SW480 (cell line): ENCODE measurements around the gene ADAMTS13.

ENCODE experiments used
- DNase-seq: peaks from one replicate; pipeline ENCODE4 v3.0.0-alpha.2; 2016; ENCODE audit warnings: low spot score

ADAMTS13 gene

DNA sequence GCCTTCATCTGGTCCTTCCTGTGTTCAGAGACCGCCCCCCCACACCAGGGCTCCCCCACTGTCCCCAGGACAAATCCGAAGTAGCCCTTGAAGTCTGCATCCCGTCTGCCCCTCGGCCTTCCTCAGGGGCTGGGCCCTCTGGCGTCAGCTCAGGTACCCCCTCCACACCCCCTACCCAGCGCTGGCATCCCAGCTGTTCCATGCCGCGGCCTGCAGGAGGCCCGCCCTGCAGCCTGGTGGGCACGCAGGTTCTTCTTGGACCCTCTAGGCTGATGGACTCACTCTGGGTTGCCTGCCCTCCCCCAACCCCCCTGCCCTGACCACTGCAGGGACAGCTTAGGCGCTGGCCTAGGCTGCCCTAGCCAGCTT is 50.1 kb downstream of the ADAMTS13 start:
- no peak for DNase-seq

DNA sequence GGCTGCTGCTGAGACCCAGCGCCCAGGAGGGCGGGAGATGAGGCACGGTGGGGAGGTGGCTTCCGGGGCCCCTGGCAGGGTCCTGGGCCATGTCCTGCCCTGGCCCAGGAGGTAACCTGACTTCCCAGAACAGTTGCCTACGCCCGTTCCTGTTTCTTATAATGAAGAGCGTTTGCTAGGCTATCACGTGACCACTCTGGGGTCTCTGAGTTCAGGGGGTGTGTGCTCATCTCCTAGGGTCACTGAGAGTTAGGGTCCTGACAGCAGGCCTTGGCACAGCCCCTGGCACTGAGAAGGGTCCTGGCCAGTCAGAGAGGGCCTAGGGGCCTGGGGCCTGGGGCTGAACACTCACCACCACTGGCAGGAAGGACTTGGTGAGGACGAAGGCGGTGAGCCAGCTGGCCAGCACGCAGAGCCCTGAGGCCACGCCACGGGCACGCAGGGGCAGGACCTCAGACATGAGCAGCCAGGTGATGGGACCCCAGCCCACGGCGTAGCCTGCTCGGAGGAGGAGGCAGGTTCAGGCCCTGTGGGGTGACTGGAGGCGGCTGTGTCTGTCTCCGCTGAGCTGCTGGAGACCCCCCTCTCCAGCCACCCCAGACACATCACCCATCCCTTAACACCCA is 50.7 kb downstream of the ADAMTS13 start:
- DNase-seq = no peak

DNA sequence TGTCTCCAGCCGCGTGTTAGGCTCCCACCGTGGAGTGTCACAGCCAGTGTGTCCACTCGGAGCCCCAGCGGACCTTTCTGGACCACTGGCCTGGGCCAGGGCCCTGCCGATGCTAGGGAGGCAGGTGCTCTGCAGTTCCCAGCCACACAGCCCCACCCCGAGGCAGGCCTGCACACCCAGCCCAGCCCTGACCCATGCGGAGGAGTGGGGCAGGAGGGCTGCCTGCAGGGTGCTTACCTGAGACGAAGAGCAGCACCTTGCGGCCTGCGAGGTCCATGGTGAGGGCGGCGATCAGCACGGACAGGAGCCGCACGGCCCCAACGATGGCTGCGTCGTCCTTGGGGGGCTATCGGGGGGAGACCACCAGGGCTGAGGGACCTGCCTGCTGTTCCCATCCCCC is 51.6 kb downstream of the ADAMTS13 start:
- DNase-seq = no peak

DNA sequence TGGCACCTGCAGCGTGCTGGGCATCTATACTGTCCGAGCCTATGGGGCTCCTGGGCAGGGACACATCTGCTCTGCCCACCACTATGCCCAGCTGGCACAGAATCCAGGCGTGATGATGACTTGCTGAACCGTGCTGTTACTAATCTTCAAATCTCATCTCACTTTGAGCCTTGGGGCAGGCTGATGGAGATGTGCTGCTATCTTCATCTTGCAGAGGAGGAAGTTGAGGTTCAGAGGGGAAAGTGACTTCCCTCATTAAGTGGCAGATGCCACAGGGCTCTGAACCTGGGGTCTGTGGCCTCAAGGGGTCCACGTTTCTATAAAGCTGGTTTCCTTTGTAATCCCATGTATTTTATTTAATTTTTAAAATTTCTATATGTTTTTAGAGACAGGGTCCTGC is 52.0 kb downstream of the ADAMTS13 start:
- DNase-seq = no peak

DNA sequence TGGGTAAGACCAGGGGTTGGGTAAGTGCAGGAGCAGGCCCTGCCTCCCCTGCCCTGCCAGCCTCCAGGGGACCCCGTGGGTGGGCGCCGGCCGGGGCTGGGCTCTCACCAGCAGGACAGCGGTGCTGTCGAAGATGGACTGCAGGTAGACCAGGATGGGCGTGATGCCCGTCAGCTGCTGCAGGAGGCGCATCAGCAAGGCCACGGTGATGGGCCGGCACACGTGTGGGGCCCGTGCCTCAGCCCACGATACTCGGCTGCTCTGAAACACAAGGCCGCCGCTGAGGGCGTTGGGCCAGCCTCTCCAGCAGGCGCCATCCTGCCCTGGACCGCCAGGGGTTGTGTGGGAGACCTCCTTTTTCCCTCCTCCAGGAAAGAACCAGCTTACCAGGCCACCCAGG is 52.7 kb downstream of the ADAMTS13 start:
- DNase-seq = no peak

DNA sequence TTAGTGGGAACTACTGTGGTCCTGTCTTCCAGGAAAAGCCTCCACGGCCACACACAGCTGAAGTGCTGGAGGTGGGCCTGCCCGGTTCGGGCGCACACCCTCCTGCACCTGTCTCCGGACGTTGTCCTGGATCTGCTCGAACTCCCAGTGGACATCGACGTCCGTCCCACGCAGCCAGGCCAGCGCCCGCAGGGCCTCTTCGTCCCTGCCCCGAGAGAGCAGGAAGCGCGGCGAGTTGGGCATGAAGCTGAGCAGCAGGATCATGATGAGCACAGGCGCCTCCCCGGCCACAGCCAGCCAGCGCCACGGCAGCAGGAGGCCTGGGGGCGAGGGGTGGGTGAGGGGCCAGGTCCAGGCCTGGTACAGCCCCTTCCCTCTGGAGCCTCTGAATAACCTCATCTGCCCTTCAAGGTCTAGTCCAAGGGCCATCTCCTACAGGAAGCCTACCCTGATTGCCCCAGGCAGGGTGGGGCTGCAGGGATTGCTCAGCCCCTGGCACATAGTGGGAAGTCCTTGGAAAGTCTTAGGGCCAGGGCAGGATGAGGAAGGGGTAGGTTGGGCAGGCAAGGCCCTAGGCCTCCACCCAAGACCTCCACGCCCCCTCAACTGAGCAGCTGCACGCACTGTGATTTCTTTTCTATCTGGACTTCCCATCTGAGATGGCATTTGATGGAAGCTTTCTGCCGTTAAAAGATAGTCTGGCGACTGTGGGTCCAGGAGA is 53.3 kb downstream of the ADAMTS13 start:
- no peak for DNase-seq

DNA sequence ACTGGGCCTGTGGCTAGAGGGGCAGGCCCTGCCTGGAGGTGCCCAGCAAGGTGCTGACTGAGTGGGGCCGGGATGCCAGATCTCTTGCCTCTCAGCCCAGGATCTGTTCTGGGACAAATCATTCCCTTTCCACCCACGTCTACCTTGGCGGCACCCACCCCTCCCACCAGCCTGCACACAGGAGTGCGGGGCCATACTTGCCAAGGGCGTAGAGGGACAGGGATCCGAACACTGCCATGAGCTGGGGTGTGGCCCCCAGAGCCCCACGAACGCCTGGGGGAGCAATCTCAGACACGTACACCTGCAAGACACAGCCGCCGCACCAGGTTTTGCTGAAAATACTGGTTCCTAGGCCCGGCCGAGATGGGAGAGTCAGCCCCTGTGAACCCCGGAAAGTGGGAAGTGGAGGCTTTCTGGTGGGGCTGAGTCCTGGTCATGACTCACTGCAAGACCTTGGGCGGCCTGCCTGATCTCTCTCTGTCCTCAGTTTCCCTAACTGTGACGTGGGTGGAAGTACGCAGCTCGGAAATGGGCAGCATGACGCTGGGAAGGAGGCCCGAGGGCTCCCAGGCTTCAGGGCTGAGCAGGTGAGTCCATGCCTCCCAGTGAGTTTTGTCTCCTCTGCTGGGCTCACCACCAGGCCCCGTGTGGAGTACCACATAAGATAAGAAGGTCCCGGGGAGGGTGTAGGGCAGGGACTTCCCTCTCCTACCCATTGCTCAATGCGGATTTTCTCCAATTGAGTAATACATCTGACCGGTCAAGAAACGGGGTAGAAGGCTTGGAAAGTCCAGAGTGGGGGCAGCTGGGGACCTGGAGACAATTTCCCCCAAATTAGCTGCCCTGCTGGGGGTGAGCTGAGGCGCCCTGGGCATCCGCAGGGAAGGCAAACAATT is 54.1 kb downstream of the ADAMTS13 start:
- DNase-seq = no peak

DNA sequence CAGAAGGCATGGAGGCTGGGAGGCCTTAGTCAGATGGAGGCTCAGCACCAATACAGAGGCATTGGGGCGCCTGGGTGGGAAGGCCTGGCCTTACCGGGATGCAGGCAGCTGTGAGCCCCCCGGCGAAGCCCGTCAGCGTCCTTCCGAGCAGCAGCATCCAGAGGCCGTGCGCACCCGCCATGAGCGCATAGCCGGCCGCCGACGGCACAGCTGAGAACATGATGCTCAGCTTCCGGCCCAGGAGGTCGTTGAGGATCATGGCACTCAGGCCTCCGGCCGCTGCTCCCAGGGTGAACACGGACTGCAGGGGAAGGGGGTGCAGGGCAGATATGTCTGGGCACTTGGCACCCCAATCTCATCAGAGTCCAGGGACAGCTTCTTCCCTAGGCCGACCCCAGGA is 54.8 kb downstream of the ADAMTS13 start:
- DNase-seq = no peak

DNA sequence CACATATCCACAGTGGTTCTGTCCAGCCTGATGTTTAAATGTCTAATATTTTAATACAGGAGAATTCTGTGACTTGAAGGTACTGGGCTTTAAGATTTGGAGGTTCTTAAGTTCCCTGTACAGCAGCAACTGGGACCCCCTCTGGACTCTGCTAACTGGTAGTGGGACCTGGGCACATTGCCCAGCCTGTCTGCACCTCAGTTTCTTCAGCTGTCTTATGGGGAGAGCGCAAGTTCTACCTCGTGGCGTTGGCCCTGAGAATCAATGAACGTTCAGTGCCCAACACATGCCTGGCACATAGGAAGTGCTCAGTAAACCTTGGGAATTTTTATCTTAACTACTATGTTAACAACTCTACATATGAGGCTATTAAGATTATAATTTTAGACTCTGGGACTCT is 55.3 kb downstream of the ADAMTS13 start:
- DNase-seq = no peak

DNA sequence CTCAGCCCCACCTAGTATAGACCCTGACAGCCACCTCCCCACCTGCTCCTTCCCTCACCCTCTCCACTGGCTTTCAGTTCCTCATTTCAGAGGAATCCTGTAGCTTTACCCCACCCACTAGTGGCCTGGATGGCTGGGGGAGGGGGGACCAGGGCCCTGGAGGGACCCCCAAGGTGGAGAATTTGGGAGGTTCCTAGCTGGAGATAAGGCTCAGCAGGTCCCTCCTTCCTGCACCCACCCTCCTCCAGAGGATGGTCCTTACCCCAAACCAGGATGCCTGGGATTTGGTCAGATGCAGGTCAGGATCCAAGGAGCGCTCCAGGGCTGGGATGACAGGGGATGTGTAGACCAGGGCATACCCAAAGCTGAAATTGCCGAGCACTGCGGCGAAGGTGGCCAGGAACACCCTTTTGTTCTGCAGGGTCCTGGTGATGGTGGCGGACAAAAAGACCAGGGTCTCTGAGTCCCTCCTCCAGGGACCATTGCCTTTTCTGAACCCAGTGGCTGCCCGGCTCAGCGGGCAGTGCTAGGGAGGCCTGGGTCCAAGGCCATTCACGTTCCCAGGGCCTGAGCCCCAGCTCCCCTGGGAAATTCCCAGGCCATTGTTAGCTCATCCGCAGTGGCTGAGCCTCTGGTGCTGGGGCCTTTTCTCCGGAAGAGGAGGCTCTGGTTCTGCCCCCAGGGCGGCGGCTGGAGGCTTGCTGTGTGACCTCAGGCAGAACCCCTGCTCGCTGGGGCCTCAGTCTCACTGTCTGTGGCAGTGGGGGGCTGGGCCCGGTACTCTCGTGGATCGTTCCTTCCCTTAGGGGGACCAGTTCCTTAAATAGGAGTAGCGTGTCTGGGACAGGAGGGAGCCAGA is 56.1 kb downstream of the ADAMTS13 start:
- DNase-seq = peak; percentile 24

DNA sequence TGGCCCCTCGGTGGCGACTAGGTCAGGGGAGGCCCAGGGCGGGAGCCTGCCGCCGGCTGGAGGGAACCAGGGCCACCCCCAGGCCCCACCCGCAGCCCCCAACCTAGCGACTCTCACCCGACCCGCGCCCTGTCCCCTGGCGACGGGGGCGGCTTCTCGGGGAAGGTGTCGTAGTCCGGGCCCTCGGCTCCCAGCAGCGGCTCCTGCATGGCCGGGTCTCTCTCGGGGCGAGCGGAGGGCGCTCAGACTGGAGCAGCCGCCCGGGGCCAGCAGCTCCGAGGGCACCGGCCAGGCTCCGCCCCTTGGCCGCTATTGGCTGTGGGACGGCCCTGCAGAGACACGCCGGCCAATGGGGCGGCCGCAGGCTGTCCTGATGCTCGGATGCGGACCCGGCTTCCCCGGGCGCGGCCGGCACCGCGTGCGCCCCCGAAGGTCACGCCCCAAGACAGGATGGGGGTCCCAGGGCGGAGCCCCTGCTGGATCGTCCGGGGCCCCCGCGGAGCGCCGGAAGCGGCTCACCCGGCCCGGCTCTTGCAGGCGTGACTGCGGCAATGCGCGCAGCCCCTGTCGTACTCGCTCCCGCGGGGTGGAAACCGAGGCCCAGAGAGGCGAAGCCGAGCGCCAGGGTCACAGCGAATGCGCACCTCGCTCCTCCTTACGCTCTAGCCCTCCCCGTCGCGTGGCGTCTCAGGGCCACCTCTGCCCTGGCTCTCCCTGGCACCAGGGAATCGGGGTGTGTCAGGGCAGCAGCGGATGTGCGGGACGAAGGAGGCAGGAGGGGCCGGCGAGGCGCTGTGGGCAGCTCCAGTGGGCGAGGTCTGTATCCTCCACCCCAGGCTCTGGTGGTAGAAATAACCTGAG is 56.9 kb downstream of the ADAMTS13 start, which contains the start of gene SLC2A6:
Gene SLC2A6 (minus strand): TSS at position 249 of the 861 bp plus-strand sequence. CDS start 40 bp downstream, at position 209.
- DNase-seq = peak; percentile 82

DNA sequence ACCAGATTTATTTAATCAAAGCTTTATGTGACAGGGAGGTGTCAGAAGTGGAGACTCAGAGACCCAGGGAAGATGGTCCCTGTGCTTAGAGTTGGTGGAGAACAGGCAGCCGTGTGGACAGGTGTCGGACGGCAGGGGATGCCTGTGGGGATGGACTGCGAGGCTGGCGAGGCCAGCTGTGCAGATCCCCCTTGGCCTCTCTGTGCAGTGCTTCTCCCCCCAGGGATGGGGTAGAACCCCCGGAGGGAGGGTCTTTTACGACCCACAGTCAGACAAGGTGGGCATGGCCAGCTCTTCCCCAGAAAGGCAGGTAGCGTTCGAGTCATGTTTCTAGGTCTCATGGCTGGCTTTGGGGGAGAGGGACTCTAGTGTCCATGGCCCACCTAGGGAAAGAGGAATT is 61.4 kb downstream of the ADAMTS13 start:
- DNase-seq = no peak

DNA sequence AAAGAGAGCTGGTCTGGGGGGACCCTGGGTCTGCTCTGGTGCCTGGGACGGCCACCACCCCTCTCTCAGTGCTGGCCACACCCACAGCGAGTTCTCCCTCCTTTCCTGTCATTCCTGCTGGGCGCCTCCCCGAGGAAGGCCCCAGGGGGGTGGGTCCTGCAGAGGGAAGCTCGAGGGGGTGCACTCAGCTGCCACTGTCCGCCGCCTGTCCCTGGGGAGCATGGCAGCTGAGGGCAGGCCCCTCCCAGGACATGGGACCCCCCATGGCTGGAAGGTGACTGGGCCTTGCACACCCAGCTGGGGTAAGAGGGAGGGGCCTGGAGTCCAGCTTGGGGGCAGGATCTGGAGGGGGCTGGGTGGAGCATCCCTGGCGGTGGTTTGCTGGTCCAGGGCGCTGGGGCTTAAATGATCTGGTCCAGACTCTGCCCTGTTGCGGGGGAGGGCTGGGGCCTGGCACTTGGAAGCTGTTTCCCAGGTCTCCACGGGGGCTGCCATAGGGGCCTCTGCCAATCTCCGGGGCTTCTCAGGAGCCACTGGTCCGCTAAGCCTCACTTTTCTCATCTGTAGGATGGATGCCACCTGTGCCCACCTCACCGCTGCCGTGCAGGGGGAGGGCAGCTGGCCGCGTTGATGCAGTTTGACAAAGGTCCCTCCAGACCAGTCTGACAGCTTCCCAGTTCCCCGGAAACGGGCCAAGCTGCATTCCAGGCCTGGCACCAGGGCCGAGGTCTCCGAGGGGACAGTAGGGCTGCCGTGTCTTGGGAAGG is 62.7 kb downstream of the ADAMTS13 start:
- DNase-seq = no peak

DNA sequence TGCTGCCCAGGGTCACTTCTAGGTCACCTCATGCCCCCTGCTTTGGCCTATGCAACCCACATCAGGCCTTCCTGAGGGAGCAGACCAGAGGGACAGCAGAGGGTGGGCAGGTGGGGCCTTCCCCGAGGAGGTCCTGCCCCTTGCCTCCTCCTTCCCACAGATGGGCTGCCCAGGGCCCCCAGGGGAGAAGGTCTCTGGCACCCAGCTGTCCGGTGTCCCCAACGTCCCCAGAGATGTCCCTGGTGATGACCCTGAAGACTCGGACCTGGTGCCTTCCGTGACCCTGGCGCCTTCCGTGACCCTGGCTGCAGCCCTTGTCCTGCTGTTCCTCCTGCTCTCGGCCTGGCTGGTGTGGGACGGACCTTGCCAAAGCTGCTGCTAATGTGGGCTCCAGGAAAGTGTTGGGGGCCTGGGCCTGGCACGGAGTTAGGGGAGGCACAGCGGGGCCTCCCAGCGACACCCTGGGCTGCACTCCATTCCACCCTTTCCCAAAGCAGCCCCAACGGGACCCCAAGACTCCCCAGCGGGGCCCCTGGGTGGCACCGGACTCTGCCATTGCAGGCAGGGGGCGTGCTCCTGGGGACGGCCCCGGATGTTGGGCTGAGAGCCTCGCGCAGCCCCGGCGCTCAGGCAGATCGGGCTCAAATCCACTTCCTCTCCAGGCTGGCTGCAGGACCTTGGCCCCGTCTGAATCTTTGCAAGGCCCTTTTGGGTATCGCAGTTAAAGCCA is 63.5 kb downstream of the ADAMTS13 start:
- DNase-seq = no peak

DNA sequence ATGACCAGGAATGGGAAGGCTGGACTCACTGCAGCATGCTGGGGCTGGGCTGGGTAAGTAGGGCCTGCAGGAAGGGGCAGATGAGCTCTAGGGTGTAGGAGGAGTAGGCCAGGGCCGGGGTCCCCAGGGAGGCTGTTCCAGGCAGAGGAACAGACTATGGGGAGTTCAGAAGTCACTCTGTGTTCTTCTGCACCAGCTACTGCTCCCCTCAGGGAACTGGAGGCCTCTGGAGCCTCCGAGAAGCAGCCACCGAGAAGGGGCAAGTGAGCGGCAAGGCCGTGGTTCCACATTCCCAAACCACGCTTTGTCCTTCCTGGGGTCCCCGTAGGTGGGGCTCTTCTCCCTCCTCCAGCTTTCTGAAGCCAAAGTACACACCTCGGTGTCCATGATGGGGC is 65.2 kb downstream of the ADAMTS13 start:
- DNase-seq = no peak

DNA sequence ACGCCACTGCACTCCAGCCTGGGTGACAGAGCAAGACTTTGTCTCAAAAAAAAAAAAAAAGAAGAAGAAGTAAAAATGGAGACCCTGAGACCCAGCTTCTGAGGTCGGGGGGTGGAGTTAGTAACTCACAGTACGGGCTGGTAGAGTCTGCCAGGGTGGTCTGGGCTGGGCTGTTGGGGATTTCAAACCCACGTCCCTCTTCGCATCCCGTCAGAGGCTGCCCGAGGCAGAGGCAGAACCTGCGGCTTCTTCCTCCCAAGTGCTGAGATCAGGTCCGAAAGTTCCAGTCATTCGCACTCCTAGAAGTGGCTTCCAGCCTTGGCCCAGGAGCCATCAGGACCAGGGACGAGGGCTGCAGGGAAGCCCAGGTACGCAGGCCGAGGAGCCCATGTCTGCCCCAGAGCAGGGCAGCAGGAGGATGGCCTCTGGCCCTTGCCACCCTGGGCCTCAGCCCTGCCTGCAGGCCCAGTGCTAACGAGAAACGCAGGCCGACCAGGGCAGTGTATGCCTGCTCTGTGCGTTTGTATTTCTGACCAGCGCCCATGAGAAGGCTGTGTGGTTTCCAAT is 66.6 kb downstream of the ADAMTS13 start:
- DNase-seq = no peak

DNA sequence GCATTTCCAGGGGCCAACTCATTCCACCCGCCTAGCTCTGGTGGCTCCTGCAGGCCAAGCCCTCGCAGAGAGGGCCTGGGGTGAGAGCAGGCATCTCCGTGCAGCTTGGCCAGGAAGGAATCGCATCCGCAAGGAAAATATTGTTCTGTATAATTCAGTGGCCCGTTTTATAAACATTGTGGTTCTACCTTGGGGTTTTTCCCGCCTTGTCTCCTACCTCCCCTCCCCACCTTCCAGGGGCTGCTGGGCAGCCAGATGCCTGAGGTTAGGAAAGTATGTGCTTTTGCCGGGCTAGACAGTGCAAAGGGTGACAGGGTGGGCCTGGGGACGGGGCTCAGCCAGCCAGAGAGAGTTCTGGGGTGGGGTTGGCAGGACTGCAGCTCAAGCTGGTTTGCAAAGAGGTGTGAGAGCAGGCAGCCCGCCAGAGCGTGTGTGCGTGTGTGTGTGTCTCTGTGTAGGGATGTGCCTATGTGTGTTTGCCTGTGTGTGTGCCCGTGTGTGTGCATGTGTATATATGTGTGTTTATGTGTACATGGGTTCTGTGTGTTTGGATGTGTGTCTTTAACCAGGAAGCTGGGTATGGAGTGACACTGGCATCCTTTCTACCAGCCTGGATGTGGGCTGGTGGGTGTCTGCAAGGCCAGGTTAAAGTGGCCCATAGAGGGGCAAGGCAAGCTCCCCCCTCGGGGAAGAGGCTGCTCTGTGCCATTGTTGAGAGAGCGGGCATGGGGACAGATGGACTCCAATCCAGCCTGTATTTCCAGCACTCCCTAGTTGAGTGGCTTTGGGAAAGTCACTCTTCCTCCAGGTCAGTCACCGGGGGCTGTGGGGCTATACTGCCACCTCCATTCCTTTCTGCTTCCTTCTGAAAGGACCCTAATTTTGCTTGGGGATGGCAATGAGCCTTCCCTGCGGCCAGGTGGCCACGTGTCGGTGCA is 67.4 kb downstream of the ADAMTS13 start:
- peak; percentile 37 for DNase-seq

DNA sequence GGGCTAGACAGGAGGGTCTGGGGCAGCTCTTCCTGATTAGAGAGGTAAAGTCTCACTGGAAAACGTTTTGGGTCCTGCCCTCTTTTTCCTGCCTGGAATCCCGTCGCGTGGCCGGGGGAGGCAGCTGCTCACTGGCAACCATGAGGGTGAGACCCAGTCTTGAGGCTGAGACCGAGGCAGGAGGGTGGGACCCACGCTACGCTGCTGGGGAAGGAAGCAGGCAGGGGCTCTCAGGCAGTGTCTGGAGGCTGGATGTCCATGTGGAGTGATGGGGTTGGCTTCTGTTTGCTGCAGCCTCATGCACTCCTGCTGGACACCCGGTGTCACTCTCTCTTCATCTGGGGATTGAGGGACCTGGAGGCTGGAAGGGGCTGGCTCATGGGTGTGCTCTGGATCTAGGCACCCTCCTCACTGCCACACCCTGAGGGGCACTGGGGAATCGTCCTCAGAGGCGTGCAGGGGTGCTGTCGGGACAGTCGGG is 68.1 kb downstream of the ADAMTS13 start:
- DNase-seq = no peak
